SHP77 (cell line): ENCODE results near the gene IFNL4.
"Not testable (repeated sequence)": the region's sequence is repeated elsewhere in the genome, so short reads cannot be mapped to it uniquely, and the experiment has no call there.

Source experiments
- DNase-seq, 2 experiments: peaks; one replicate each; lab custom pipeline; 2025; lab: John Stamatoyannopoulos, UW

Gene IFNL4

GRCh38 chr19:39257227-39257626, 8.6 kb upstream of the IFNL4 start:
- no peak for DNase-seq

- DNase-seq: no peak
These were observed 6.1 kb upstream of the IFNL4 start for GRCh38 chr19:39254531-39255345.

GRCh38 chr19:39253374-39254149, 4.9 kb upstream of the IFNL4 start:
- DNase-seq: no peak

- no peak for DNase-seq
These were observed 3.8 kb upstream of the IFNL4 start for GRCh38 chr19:39252458-39252857.

GRCh38 chr19:39251846-39252245, 3.2 kb upstream of the IFNL4 start:
- no peak for DNase-seq

- no peak for DNase-seq
These were observed 2.4 kb upstream of the IFNL4 start for GRCh38 chr19:39251081-39251480.

GRCh38 chr19:39247701-39248664, 673 bp downstream of the IFNL4 start:
- no peak for DNase-seq

- DNase-seq: peak in 1 of 2 experiments; percentile 18
These were observed 1.5 kb downstream of the IFNL4 start for GRCh38 chr19:39246951-39247669.

- DNase-seq: not testable (repeated sequence)
These were observed 3.5 kb downstream of the IFNL4 start for GRCh38 chr19:39245166-39245565.

GRCh38 chr19:39244410-39245100, 4.1 kb downstream of the IFNL4 start, which contains the start of gene IFNL3:
Gene IFNL3, minus strand, starts transcription at chr19:39245006. Its CDS starts 39 bp downstream, at chr19:39244967.
- DNase-seq: not testable (repeated sequence)

- DNase-seq: not testable (repeated sequence)
These were observed 4.9 kb downstream of the IFNL4 start for GRCh38 chr19:39243741-39244140.

GRCh38 chr19:39240421-39240820, 8.2 kb downstream of the IFNL4 start:
- no peak for DNase-seq

- no peak for DNase-seq
These were observed 9.7 kb downstream of the IFNL4 start for GRCh38 chr19:39238944-39239343.

GRCh38 chr19:39238209-39238608, 10.4 kb downstream of the IFNL4 start:
- no peak for DNase-seq

GRCh38 chr19:39237200-39238184, 11.2 kb downstream of the IFNL4 start:
- peak; percentile 70 to 83 for DNase-seq

GRCh38 chr19:39236527-39236926, 12.1 kb downstream of the IFNL4 start:
- no peak for DNase-seq

- no peak for DNase-seq
These were observed 15.9 kb downstream of the IFNL4 start for GRCh38 chr19:39232708-39233107.

- no peak for DNase-seq
These were observed 18.4 kb downstream of the IFNL4 start for GRCh38 chr19:39230096-39230764.

- no peak for DNase-seq
These were observed 23.7 kb downstream of the IFNL4 start for GRCh38 chr19:39224910-39225309.
